NCI-H774 (cell line): Measurements from ENCODE around the gene TERF2IP.

ENCODE experiments used
- DNase-seq: peaks from one replicate; lab custom pipeline; 2025; lab: John Stamatoyannopoulos, UW

The TERF2IP gene

DNA sequence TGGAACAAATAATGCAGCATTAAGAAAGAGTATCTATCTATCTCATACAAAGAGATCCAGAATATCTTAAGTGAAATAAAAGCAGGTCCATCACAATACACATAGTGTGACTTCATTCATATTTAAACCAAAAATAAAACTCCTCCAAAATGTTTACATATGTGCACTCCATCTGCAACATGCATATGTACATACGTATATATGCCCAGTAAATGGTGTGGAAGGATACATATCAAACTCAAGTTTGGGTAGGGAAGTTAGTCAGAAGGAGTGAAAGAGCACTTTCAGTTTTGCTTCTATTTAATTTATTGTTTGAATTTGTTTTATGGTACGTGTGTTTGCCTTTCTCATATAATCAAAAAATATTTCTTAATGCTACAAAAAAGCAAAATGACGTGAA lies 12.5 kb upstream of the TERF2IP start:
- no peak for DNase-seq

DNA sequence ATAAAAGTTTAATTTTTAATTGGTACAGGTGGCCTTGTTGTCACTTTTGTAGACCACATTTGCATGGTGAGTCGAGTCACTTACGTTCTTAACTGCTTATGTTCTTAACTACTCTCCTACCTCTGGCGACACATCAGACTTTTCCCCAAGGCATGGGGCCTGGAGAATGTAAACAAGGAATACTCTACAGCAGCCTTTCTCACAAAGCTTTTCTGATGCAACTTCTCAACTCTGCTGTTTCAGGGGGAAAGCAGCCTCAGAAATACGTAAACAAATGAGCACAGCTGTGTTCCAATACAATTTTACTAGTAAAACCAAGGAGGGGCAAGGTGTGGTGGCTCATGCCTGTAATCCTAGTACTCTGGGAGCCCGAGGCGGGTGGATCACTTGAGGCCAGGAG lies 7.0 kb upstream of the TERF2IP start:
- no peak for DNase-seq

DNA sequence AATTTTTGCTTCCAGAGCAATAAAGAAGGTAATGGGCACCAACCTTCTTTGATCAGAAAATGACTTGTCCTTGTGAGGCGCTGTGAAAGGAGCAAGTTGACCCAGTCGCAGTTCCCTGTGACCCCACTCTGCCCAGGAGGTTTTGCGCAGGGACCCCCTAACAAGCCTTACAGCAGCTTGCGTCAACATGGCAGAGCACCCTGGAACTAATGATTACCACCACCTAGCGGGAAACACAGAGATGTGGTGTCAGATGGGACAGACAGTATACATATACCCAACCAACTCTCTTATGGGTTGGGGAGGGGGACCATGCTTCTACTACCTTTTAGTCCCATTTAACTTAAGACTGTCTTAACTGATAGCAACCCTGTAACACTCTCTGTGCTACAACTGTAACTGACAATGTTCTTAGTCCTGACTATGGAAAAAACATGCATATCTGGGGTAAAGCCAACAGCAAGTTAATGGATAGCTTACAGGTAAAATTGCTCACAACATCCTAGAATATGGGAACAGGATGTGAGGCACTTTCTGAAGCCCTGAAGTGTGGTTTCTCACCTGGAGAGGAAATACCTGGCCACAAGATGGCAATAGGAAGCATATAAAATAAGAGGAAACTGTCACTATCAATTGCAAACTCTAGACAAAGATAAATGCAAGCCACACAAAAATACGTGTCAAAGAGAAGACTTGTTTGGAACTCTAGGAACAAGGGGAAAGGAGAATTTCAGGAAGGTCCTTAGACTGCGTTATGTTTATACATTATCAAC lies 3.1 kb upstream of the TERF2IP start:
- no peak for DNase-seq

DNA sequence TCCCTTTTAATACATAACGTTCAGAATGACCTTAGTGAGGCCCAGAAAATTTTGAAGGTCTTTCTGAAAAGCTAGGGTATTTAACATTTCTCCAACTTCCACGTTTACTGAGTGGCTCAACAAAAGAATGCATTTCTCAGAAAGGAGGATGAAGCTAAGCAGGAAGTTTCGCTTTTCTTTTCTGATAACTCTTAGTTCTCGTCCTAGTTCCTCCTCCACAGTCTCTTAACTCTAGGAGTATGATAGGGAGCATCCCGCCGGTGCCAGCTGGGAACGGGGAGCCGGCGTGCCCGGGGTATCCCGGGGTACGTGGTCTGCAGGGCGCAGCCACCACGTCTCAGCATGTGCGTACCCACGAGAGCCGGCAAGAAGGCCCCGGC lies 471 bp upstream of the TERF2IP start:
- no peak for DNase-seq

DNA sequence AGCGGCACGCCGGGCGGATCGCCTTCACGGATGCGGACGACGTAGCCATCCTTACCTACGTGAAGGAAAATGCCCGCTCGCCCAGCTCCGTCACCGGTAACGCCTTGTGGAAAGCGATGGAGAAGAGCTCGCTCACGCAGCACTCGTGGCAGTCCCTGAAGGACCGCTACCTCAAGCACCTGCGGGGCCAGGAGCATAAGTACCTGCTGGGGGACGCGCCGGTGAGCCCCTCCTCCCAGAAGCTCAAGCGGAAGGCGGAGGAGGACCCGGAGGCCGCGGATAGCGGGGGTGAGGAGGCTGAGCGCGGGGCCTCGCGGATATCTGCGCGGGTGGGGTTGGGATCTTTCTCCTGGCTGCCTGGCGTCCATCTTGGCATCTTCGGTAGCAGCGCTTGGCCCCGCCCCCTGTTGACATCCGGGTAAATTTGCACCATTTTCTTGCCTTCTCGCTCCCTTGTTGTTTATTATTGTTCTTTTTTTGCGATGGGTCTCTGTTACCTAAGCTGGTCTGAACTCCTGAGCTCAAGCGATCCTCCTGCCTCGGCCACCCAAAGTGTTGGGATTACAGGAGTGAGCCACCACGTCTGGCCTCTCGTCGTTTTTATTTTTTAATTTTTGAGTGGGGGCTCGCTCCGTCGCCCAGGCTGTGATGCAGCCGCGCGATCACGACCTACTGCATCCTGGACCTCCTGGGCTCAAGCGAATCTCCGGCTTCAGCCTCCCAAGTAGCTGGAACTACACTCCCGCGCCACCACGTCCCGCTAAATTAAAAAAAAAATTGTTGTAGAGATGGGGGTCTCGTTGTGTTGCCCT lies 898 bp downstream of the TERF2IP start:
- DNase-seq: peak; percentile 36

DNA sequence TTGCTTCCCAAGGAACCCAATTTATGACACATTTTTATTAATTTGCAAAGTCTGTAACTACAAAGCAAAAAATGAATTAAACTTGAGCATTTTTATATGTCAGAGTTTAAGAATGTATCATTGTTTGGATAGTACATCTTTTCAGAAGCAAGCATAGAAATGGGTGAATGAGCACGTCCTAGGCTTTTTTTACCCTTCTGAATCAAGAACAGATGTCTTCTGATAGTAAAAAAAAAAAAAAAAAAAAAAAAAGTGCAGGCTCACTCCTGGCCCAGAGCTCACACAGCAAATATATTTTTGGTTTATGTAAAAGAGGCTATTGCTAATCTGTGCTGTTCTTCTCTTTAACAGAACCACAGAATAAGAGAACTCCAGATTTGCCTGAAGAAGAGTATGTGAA lies 6.3 kb downstream of the TERF2IP start:
- no peak for DNase-seq

DNA sequence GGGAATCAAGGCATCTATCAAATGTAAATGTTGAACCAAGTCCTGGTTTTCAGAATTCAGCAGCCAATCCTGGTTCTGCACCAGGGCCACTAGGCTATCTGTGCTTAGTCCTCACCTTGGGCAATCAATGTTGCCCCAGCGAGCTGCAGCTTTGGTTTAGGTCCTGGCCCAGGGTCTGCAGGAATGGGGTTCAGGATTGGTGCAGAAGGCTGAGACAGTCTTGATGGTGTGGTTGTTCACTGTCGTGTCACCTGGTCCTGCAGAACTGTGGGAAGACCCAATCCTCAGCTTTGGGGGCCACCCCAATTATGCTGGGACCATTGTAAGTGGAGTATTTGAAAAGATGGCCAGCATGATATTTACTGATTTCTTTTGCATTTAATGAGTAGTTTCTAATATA lies 10.6 kb downstream of the TERF2IP start:
- DNase-seq: no peak

DNA sequence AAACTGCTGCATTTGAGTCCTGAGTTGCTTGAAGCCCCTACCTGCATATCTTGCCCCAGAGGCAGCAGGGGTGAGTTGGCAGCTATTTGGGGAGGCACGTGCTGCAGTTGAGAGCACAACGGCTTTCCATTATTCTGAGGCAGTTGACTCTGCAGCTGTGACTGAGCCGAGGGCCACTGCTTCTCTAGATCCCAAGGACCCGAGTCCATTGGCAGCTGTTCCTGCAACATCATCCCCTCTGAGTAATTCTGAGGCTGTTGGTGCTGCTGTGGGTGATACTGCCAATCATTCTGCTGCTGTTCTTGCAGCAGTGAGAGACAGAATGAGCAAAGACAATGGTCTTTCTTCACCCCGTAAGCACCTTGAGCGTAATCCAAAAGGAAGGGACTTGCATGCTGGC lies 12.7 kb downstream of the TERF2IP start:
- DNase-seq: no peak

DNA sequence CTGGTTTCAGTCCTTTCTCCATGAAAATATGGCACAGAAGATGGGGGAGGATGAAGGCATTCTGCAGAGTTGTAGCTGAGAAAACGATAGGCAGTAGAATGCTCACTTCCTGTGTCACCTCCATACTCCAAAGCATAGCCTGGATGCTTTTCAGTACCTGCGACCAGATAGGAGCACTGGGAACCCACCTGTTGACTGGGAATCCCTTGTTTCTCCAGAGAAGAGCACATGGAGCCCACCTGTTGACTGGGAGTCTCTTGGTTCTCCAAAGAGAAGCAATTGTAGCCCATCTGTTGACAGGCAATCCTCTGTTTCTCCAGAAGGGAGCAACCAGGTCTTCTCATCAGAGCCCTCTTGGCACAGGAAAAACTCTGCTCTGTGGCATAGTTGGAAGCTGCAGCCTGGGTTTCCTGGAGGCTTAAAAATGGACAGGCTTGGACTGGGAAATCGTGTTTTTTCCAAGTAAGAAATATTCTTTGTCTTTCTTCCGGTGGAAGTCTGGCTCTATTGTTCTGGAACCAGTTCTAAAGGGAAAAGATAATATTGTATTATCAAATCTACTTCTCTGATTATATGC lies 13.2 kb downstream of the TERF2IP start:
- DNase-seq: no peak

DNA sequence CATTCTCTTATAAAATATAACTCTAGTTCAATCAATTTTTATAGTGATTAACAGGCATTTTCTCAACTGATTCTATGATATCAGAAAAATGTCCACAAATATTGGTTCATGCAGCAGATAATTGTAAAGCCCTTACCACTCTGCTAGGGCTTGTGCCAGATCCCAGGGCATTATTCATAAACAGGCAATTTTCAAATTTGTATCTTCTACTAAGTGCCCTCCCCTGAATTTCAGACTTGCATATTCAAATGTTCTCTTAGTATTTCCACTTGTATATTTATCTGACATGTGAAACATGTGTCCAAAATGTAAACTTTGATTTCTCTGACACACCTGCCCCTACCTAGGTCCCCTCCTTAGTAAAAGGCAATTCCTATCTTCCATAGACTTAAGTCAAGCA lies 19.9 kb downstream of the TERF2IP start:
- no peak for DNase-seq

DNA sequence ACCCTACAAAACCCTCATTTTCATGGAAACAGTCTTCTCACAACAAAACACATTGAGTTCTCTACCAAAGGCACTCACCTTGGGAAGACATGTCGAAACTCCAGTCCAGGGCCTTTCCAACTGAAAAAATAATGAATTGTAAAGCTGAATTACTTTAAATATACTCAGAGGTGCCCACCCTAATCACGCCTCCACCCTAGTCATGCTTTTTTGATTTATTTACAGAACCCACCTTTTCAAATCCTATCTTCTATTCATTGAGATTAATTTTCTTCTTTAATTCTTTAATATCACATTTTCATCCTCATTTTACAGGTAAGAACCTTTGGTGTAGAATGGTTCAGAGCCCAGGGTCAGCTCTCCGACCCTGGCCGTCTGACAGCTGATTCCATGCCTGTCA lies 29.3 kb downstream of the TERF2IP start, which contains the start of gene CPHXL2:
CPHXL2 (minus strand) TSS at position 101 of the 400 bp plus-strand sequence; CDS start at position 91, 10 bp downstream.
- no peak for DNase-seq

DNA sequence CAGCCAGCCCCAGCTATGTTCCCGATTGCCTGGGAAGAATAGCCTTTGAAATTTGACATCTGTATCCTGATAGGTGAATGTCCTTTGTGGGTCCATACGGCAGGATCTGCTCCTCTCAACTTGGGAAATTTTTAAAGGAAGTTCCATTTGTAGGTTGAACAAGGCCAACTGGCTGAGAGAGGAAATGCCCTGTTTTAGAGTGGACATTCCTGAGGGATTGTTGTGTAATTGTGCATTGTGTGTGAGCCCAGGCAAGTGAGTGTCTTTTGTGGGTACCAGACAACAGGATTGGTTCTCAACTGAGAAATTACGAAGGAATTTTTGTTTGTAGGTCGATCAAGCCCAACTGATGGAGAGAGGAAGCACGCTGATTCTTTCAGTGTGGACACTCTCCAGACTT lies 31.8 kb downstream of the TERF2IP start:
- no peak for DNase-seq

DNA sequence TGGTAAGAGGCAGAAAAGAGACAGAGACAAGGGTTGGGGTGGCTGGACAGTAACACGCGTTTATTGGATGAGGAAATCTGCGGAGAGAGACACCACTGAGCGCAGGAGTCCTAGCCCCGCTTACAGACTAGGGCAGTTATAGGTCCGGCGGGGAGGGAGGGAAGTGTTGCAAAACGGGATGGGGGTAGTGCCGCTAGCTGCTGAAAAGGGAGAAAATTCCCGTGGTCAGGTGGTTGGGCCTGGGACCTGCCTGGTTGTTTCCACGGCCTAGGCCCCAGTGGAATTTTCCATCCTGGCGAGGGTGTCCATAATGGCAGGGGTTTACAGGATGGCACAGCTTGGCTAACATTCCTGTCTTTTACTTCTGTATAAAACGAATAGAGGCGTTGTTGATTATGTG lies 34.7 kb downstream of the TERF2IP start:
- DNase-seq: no peak

DNA sequence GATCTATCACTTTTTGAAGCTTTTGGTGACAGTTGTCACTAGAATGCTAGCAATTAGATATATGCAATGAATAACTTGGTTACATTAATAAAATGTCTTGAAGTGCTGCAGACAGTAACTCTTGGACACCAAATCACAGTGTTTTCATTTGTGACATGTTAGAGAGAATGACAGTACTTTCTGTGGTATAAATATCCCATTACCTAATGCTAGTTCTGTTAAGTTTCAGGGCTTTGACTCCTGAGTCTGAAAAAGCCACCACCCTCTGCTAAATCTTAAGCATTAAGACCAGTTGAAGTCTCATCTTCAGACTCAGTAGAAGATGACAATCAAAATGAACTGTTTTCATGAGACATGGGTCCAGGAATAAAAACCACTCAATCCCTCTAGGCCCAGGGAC lies 39.8 kb downstream of the TERF2IP start:
- DNase-seq: no peak

DNA sequence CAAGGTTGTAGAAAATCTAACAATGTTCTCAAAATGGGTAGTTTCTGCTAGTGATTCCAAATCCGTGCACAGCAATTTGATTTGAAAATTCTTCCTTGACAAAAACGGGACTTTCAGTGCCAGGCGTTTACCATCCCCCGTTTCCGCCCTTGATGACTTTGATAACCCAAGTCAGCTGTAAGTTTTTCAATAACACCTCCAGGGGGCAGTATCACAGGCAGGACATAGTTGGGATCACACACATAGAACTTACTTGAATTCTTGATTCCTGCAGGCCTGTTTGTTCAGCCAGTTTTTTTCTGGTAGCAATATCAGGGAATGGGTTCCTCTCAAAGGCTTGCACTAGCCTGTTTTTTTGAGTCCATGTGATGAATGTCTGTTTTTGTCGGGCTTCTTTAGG lies 48.1 kb downstream of the TERF2IP start:
- no peak for DNase-seq

DNA sequence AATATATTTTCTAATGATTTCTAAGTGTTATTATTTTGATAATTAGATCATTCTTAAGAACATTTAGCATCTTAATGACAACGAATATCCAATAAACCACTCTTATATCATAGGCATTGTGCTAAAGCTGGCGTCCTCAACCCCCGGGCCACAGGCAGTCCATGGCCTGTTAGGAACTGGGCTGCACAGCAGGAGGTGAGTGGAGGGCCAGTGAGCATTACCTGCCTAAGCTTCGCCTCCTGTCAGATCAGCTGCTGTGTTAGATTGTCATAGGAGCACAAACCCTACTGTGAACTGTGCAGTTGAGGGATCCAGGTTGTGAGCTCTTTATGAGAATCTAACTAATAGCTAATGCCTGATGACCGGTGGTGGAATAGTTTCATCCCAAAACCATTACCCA lies 50.0 kb downstream of the TERF2IP start:
- no peak for DNase-seq

DNA sequence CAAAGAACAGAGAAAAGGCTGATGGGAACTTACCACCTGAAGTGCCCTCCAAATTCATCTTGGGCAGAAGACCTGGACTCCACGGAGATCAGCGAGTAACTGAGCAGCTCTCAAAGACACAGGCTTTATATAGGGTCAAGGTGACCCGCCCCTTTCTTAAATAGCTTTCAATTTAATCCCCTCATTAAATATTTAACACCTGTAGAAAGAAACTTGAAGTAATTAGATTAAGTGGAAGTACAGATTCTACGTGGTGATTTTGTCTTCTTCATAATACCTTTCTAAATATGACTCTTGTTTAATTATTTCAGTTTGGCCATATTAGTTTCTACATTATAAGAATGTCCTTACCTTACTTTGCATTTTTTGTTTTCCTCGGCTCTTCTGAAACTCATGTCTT lies 53.8 kb downstream of the TERF2IP start, which contains the start of gene DUXB:
DUXB (minus strand) TSS at position 101 of the 400 bp plus-strand sequence; CDS start at position 58, 43 bp downstream.
- no peak for DNase-seq

DNA sequence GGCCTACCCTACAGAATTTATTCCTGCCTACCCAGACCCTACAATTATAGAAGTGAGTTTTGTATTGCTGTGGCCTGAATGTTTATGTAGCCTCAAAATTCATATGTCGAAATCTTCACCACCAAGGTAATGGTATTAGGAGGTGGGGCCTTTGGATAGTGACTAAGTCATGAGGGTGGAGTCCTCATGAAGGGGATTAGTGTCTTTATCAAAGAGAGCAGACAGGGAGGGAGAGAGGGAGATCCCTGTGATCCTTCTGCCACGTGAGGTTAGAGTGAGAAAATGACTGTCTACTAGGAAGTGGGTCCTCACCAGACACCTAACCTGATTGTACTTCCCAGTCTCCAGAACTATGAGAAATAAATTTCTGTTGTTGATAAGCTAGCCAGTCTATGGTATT lies 54.7 kb downstream of the TERF2IP start:
- no peak for DNase-seq

DNA sequence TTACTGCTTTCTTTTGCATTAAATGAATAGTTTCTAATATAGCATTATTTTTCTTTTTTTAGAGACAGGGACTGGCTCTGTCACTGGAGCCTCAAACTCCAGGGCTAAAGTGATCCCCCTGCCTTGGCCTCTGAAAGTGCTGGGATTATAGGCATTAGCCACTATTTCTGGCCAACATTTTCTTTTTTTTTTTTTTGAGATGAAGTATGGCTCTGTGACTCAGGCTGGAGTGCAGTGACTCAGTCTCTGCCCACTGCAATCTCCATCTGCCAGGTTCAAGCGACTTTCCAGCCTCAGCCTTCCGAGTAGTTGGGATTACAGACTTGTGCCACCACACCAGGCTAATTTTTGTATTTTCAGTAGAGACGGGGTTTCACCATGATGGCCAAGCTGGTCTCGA lies 55.7 kb downstream of the TERF2IP start:
- no peak for DNase-seq
